Tibial artery (tissue), 4 donors: ENCODE measurements around the gene RTP3.

Experiments used
- DNase-seq, 2 donors: peaks; one replicate each; pipeline ENCODE4 v3.0.0-alpha.2; 2019
- H3K27ac ChIP-seq, 2 donors: fragments of 200-600 bp; sonication (generic) in 1 of 2; 1 replicate in 1 of 2; 2 replicates in 1 of 2; pipeline ENCODE4 v1.5.1; 2018 to 2019; ENCODE audit warnings: mild to moderate bottlenecking in 1 of 2
- H3K27me3 ChIP-seq, 2 donors: fragments of 200-600 bp; sonication (generic) in 1 of 2; one replicate each; pipeline versions ENCODE4 v1.5.1 to v1.6.0; 2016 to 2019
- H3K36me3 ChIP-seq, 3 donors: fragments of 200-600 bp; sonication (generic) in 2 of 3; one replicate each; pipeline ENCODE4 v1.5.1; 2016 to 2019; ENCODE audit warnings: mild to moderate bottlenecking in 2 of 3
- H3K4me1 ChIP-seq, 4 donors: fragments of 200-600 bp; sonication (generic) in 2 of 4; 1 replicate in 3 of 4; 2 replicates in 1 of 4; pipeline ENCODE4 v1.5.1; 2016 to 2019
- H3K4me3 ChIP-seq, 2 donors: fragments of 200-600 bp; sonication (generic) in 1 of 2; 1 replicate in 1 of 2; 2 replicates in 1 of 2; pipeline ENCODE4 v1.5.1; 2018 to 2019; ENCODE audit warnings: mild to moderate bottlenecking in 2 of 2
- H3K9me3 ChIP-seq, 3 donors: fragments of 200-600 bp; sonication (generic) in 1 of 3; one replicate each; pipeline ENCODE4 v1.5.1; 2016 to 2019
- CTCF ChIP-seq, 2 experiments: fragments of 200-600 bp in 1 of 2; fragments of 450-650 bp in 1 of 2; IDR thresholded peaks; one replicate each; pipeline ENCODE4 v1.5.1; 2017 to 2019; ENCODE audit warnings: antibody characterized with exemption in 2 of 2, mild to moderate bottlenecking in 1 of 2, moderate library complexity in 1 of 2
- intact Hi-C: fragments of 100-400 bp; cut with DNase I; formaldehyde crosslinking; loops from one replicate; pipeline ENCODE4 v1.15.0; 2023; ENCODE audit warnings: low total_unique reads

RTP3 gene

GRCh38 chr3:46454606-46455005 is 43.2 kb upstream of the RTP3 start:
- H3K4me3 ChIP-seq, result no peak overlapping the region
- H3K9me3 ChIP-seq, result no peaks in the 10 kb centered on the region
- H3K27ac ChIP-seq, result no peak overlapping the region
- peaks cover 0 to 13% (median 0%) of the 10 kb centered on the region in 3 donors for H3K36me3 ChIP-seq
- no peaks in the 10 kb centered on the region for H3K4me1 ChIP-seq
- DNase-seq, result no peak
- no peak for TF ChIP-seq CTCF (IDR thresholded peaks at IDR 0.05)
- peaks cover 0 to 9% of the 10 kb centered on the region in 2 donors for H3K27me3 ChIP-seq
- intact Hi-C loops, result no loop called here

- Histone ChIP-seq H3K4me1 (no peaks in the 10 kb centered on the region), H3K27me3 (peaks cover 0 to 7% of the 10 kb centered on the region in 2 donors), H3K4me3 (no peak overlapping the region), H3K27ac (no peak overlapping the region), H3K36me3 (peaks cover 0 to 9% (median 0%) of the 10 kb centered on the region in 3 donors), H3K9me3 (no peaks in the 10 kb centered on the region)
- no peak for TF ChIP-seq CTCF (IDR thresholded peaks at IDR 0.05)
- DNase-seq, result no peak
- intact Hi-C loops, result no loop called here
Observed at GRCh38 chr3:46455231-46456115, 42.3 kb upstream of the RTP3 start.

GRCh38 chr3:46456118-46456517 is 41.7 kb upstream of the RTP3 start:
- no peak for TF ChIP-seq CTCF (IDR thresholded peaks at IDR 0.05)
- DNase-seq, result no peak
- Histone ChIP-seq H3K36me3 (peaks cover 0 to 9% (median 0%) of the 10 kb centered on the region in 3 donors), H3K27ac (no peak overlapping the region), H3K27me3 (peaks cover 0 to 5% of the 10 kb centered on the region in 2 donors), H3K4me1 (no peaks in the 10 kb centered on the region), H3K4me3 (no peak overlapping the region), H3K9me3 (no peaks in the 10 kb centered on the region)
- intact Hi-C loops, result no loop called here

- no peaks in the 10 kb centered on the region for H3K9me3 ChIP-seq
- H3K36me3 ChIP-seq, result peaks cover 0 to 2% (median 0%) of the 10 kb centered on the region in 3 donors
- peaks cover 0 to 8% (median 0%) of the 10 kb centered on the region in 4 donors for H3K4me1 ChIP-seq
- H3K27me3 ChIP-seq, result peaks cover 0 to 37% of the 10 kb centered on the region in 2 donors
- no peak for DNase-seq
- no peak overlapping the region for H3K27ac ChIP-seq
- H3K4me3 ChIP-seq, result no peak overlapping the region
- no peak for TF ChIP-seq CTCF (IDR thresholded peaks at IDR 0.05)
- intact Hi-C loops, result no loop called here
Observed at GRCh38 chr3:46460051-46460450, 37.7 kb upstream of the RTP3 start.

GRCh38 chr3:46462111-46462510 is 35.7 kb upstream of the RTP3 start:
- Histone ChIP-seq H3K4me1 (peaks cover 0 to 8% (median 4%) of the 10 kb centered on the region in 4 donors), H3K27me3 (peaks cover 0 to 40% of the 10 kb centered on the region in 2 donors), H3K9me3 (no peaks in the 10 kb centered on the region), H3K27ac (no peak overlapping the region), H3K4me3 (no peak overlapping the region), H3K36me3 (no peaks in the 10 kb centered on the region)
- intact Hi-C loops, result no loop called here
- no peak for TF ChIP-seq CTCF (IDR thresholded peaks at IDR 0.05)
- DNase-seq, result no peak
